H1 (cell line): ENCODE measurements around the gene VSIG10L. TPM values are rescaled to one million over a fixed set of nuclear protein-coding genes. Genes with fewer than 3 reads are reported as not detected.

Experiments
- BACH1 ChIP-seq: IDR thresholded peaks from 2 replicates; pipeline ENCODE4 v1.6.1; 2012; ENCODE audit warnings: low read length, improper control_type of control experiment
- HDAC2 ChIP-seq, 2 experiments: fragments of 300-600 bp in 1 of 2; sonication (generic) in 1 of 2; IDR thresholded peaks; 2 replicates each; pipeline ENCODE4 v1.6.1; 2011 to 2012; ENCODE audit warnings: low read depth in 2 of 2, low read length in 2 of 2, mild to moderate bottlenecking in 2 of 2, moderate library complexity in 2 of 2, borderline replicate concordance in 1 of 2, inconsistent platforms in 1 of 2
- polyA plus RNA-seq, 7 experiments: library from polyadenylated mRNA; depleted of rRNA in 3 of 7; stranded (reverse) in 5 of 7; unstranded in 2 of 7; fragments of >200 nt in 5 of 7; fragments of 200-250 nt in 2 of 7; gene quantifications; 1 replicate in 5 of 7; 2 replicates in 1 of 7; 4 replicates in 1 of 7; pipeline versions ENCODE4 v1.2.1 to v1.2.3, GENCODE V29; 2011 to 2013; ENCODE audit warnings: missing spikeins in 2 of 7, mixed read lengths in 2 of 7
- total RNA-seq: library from RNA; stranded (reverse); fragmentation: NEBNext Ultra II Directional; extraction: Animal tissue kit (Norgen Biotek cat#: 25700); gene quantifications from 2 replicates; pipeline ENCODE4 v1.2.1, GENCODE V29; 2021

The VSIG10L gene
- total and polyA plus RNA-seq, 2 of the 8 experiments (the other 6 are each of a cell fraction or from before 2014, with no cell fraction given): 10.3 to 10.4 TPM

DNA sequence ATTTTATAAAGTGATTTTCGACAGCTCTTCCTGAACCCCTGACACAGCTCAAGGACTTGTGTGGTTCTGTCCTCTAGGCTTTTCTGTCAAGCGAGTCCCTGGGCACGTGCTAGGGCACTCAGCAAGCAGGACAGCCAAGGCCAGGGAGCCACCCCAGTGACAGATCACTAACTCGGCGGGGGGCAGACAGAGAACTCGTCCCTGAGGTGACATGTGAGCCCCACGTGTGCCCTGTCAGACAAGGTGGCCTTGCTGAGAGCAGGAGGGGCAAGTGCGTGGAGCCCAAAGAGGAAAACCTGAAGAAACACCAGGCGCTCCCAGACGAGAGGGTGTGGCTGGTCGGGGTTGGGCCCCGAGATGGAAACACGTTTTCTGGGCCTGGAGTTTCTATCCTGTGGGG, 19.3 kb upstream of the VSIG10L start (continued):
- TF ChIP-seq HDAC2 (IDR thresholded peaks at IDR 0.05; ENCODE audit: borderline replicate concordance in 1 of 2, low read depth in 2 of 2, low read length in 2 of 2): no peak
- no peak for TF ChIP-seq BACH1
- TF ChIP-seq, all 59 proteins: peak for 0
